GM20000 (cell line): ENCODE measurements around the gene NAT8L.

Source experiments
- DNase-seq: peaks from one replicate; pipeline ENCODE4 v3.0.0; 2012; ENCODE audit warnings: low spot score
- CTCF ChIP-seq: IDR thresholded peaks from 2 replicates; pipeline ENCODE4 v1.5.1; 2012; ENCODE audit warnings: mild to moderate bottlenecking, control low read depth; ENCODE audit errors: extremely low read depth, missing control alignments

The NAT8L gene

GRCh38 chr4:2058264-2059045 is 672 bp upstream of the NAT8L start:
- TF ChIP-seq CTCF = no peak
- DNase-seq = no peak

GRCh38 chr4:2059726-2060602 is 837 bp downstream of the NAT8L start:
- DNase-seq = no peak
- no peak for TF ChIP-seq CTCF

GRCh38 chr4:2060611-2061185 is 1.6 kb downstream of the NAT8L start:
- TF ChIP-seq CTCF = no peak
- no peak for DNase-seq

- no peak for TF ChIP-seq CTCF
- no peak for DNase-seq
These were observed 2.3 kb downstream of the NAT8L start for GRCh38 chr4:2061186-2062131.

GRCh38 chr4:2062168-2062807 is 3.2 kb downstream of the NAT8L start:
- TF ChIP-seq CTCF = no peak

GRCh38 chr4:2062808-2063524 is 3.8 kb downstream of the NAT8L start:
- DNase-seq = no peak
- no peak for TF ChIP-seq CTCF

More at GRCh38 chr4:2062168-2062807, 3.2 kb downstream of the NAT8L start:
- no peak for DNase-seq
